PC-3 (cell line): Measurements from ENCODE around the gene B4GALT7. TPM values are rescaled to one million over a fixed set of nuclear protein-coding genes. Genes with fewer than 3 reads are reported as not detected.

Experiments used
- ATAC-seq: fragments of 200-7000 bp; cut with Tn5 transposase; 2 replicates; pipeline ENCODE4 v1.9.1; 2020; ENCODE audit warnings: mild to moderate bottlenecking, moderate library complexity
- BruUV-seq: library from RNA; stranded (reverse); fragments of 400-500 nt; replicated peaks from 2 replicates; lab custom pipeline; 2021; lab: Mats Ljungman, UMichigan
- CTCF ChIA-PET: fragments of 300-600 bp; sonication (Branson Sonifier 250); formaldehyde crosslinking; loops from one replicate; lab custom pipeline; 2022; ENCODE audit warnings: antibody characterized with exemption; lab: Charles Lee
- POLR2A ChIA-PET: fragments of 300-600 bp; sonication (Branson Sonifier 250); formaldehyde crosslinking; loops from one replicate; lab custom pipeline; 2022; ENCODE audit warnings: antibody characterized with exemption; ENCODE audit not compliant: unreplicated experiment; lab: Charles Lee
- DNase-seq: peaks from one replicate; pipeline ENCODE4 v3.0.0-alpha.2; 2015
- H2AFZ ChIP-seq: fragments of 300-600 bp; sonication (generic); 2 replicates; pipeline ENCODE4 v1.6.0; 2016; ENCODE audit warnings: antibody characterized with exemption, low read length
- H3F3A ChIP-seq: fragments of 300-600 bp; sonication (generic); one replicate; pipeline ENCODE4 v1.6.0; 2017; ENCODE audit warnings: antibody characterized with exemption, low read length, control low read depth, mild to moderate bottlenecking; ENCODE audit not compliant: unreplicated experiment
- H3K27ac ChIP-seq: fragments of 300-600 bp; sonication (generic); 2 replicates; pipeline ENCODE4 v1.5.1; 2016; ENCODE audit warnings: mild to moderate bottlenecking, low read length
- H3K27me3 ChIP-seq: fragments of 300-600 bp; sonication (generic); 2 replicates; pipeline ENCODE4 v1.6.1; 2016; ENCODE audit warnings: low read length, mixed read lengths
- H3K36me3 ChIP-seq: fragments of 300-600 bp; sonication (generic); 2 replicates; pipeline ENCODE4 v1.6.1; 2016; ENCODE audit warnings: low read depth, mixed run types, low read length, mixed read lengths
- H3K4me1 ChIP-seq: fragments of 300-600 bp; sonication (generic); 2 replicates; pipeline ENCODE4 v1.5.1; 2016; ENCODE audit warnings: low read length; ENCODE audit not compliant: insufficient read depth
- H3K4me2 ChIP-seq: fragments of 300-600 bp; sonication (generic); 2 replicates; pipeline ENCODE4 v1.6.0; 2016; ENCODE audit warnings: low read length
- H3K4me3 ChIP-seq: fragments of 300-600 bp; sonication (generic); 2 replicates; pipeline ENCODE4 v1.5.1; 2016; ENCODE audit warnings: mild to moderate bottlenecking, low read length, mixed read lengths
- H3K79me2 ChIP-seq: fragments of 300-600 bp; sonication (generic); 2 replicates; pipeline ENCODE4 v1.6.1; 2017; ENCODE audit warnings: low read length, mixed read lengths
- H3K9ac ChIP-seq: fragments of 300-600 bp; sonication (generic); 2 replicates; pipeline ENCODE4 v1.6.0; 2016; ENCODE audit warnings: mild to moderate bottlenecking, low read length
- H3K9me2 ChIP-seq: fragments of 300-600 bp; sonication (generic); replicated peaks from 2 replicates; pipeline ENCODE4 v1.6.1; 2016; ENCODE audit warnings: mixed run types, low read length, mixed read lengths
- H3K9me3 ChIP-seq: fragments of 300-600 bp; sonication (generic); 2 replicates; pipeline ENCODE4 v1.6.1; 2016; ENCODE audit warnings: low read length, mixed read lengths
- H4K20me1 ChIP-seq: fragments of 300-600 bp; sonication (generic); 2 replicates; pipeline ENCODE4 v1.6.1; 2016; ENCODE audit warnings: low read length, mixed read lengths
- EZH2 ChIP-seq: fragments of 300-600 bp; sonication (generic); IDR thresholded peaks from one replicate; pipeline ENCODE4 v1.6.1; 2017; ENCODE audit warnings: antibody characterized with exemption, mild to moderate bottlenecking, low read length; ENCODE audit not compliant: unreplicated experiment
- EZH2phosphoT487 ChIP-seq: fragments of 300-600 bp; sonication (generic); IDR thresholded peaks from 2 replicates; pipeline ENCODE4 v1.6.1; 2018; ENCODE audit warnings: mild to moderate bottlenecking, antibody characterized with exemption, low read length, borderline replicate concordance
- intact Hi-C: fragments of 100-400 bp; cut with micrococcal nuclease; formaldehyde crosslinking; loops from 2 replicates; pipeline ENCODE4 v1.9.0; 2023
- total RNA-seq: library from RNA; depleted of rRNA; stranded (reverse); fragments of >200 nt; gene quantifications from 2 replicates; pipeline ENCODE4 v1.2.3, GENCODE V29; 2014
- TF ChIP-seq, protein P1 (sequence below): fragments of 300-600 bp; sonication (generic); conservative IDR thresholded peaks from 2 replicates; pipeline ENCODE4 v1.5.1; 2017; ENCODE audit warnings: antibody characterized with exemption, low read depth, mild to moderate bottlenecking, low read length

The B4GALT7 gene
- total RNA-seq, 1 experiment from 2014 or later: 33.8 TPM

DNA sequence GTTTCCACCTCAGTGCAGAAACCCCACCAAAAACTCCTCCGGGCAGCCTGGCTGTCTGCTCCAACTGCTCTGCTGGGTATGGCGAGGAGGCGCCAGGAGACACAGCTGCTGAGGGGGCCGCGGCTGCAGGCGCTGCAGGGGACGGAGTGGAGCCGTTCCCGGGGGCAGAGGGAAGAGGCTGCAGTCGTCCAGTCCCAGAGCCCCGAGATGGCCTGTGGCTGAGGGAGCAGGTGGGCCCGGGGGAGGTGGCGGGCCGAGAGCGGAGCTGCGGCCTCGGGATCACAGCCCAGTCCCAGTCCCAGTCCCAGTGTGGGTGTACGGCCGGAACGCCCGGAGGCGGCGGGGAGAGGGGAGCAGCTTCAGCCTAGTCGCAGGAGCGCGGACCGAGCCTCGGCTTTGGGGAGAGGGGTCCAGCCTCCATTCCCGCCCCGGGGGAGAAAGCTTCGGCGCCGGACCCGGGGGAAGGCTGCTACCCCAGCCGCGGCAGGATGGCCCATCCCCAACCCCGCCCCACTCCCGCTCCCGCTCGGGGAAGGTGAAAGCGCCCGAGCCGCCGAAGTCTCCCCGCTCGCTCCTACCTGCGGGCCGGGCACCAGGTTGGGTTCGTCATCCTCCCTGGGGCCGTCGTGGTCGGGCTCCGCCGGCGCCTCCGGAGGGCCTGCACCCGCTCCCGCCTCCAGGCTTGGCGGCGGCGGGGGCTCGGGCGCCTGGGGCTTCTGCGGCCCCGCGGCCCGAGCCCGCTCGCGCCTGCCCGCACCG lies 46.1 kb upstream of the B4GALT7 start:
- H3K9ac ChIP-seq: peak overlapping the region; percentile 79
- H3F3A ChIP-seq: no peaks in the 10 kb centered on the region
- peaks cover 55% of the 10 kb centered on the region for H3K79me2 ChIP-seq
- BruUV-seq: no TSS peak
- no peak for DNase-seq
- peak overlapping the region; percentile 93 for H3K4me3 ChIP-seq
- intact Hi-C loops: loop anchor here (2.0 to 5.0 kb wide), 2 partner anchors 37 to 39 kb away; partner anchors contain the start of genes DDX41 and TMED9
- ChIA-PET POLR2A (no interaction called here), CTCF (no interaction called here)
- peak overlapping the region; percentile 93 for H3K4me2 ChIP-seq
- peaks cover 21% of the 10 kb centered on the region for H3K4me1 ChIP-seq
- H3K9me2 ChIP-seq: no peaks in the 10 kb centered on the region
- H3K27me3 ChIP-seq: no peaks in the 10 kb centered on the region
- H2AFZ ChIP-seq: peak overlapping the region; percentile 76
- H3K36me3 ChIP-seq: no peaks in the 10 kb centered on the region; the same call in 1 of the 2 replicates
- no peak overlapping the region for H3K27ac ChIP-seq
- no peaks in the 10 kb centered on the region for H3K9me3 ChIP-seq
- peak; percentile 61 for ATAC-seq
- H4K20me1 ChIP-seq: peaks cover 15% of the 10 kb centered on the region; the same call in 1 of the 2 replicates
- TF ChIP-seq EZH2phosphoT487: no peak
- TF ChIP-seq, protein P1, sequence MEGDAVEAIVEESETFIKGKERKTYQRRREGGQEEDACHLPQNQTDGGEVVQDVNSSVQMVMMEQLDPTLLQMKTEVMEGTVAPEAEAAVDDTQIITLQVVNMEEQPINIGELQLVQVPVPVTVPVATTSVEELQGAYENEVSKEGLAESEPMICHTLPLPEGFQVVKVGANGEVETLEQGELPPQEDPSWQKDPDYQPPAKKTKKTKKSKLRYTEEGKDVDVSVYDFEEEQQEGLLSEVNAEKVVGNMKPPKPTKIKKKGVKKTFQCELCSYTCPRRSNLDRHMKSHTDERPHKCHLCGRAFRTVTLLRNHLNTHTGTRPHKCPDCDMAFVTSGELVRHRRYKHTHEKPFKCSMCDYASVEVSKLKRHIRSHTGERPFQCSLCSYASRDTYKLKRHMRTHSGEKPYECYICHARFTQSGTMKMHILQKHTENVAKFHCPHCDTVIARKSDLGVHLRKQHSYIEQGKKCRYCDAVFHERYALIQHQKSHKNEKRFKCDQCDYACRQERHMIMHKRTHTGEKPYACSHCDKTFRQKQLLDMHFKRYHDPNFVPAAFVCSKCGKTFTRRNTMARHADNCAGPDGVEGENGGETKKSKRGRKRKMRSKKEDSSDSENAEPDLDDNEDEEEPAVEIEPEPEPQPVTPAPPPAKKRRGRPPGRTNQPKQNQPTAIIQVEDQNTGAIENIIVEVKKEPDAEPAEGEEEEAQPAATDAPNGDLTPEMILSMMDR: no peak
- TF ChIP-seq EZH2: no peak

DNA sequence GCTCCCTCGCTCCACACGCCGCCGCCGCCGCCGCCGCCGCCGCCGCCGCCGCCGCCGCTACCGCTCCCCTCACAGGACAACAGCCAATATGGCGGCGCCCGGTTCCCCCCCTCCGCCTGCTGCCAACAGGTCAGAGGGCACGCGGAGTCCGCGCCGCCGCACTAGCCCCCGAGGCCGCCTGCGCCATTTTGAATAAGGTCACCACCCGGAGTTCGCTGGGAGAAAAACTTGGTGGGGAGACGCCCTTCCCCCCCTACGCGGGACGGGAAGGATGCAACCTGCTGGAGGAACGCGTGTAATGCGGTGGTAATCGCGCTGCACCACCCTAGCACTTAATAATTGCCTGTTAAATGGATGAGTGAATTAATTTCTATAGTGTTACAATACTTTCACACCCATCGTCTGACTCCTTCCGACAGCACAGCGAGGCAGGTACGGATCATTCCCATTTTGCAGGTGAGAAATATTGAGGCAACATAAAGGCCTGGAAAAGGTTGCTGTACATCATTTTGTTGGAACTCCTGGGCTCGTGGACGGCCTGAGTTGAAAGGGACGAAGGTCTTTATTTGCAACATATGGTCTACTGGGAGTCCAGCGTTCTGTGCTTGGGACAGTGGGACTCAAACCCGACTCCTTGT lies 45.3 kb upstream of the B4GALT7 start, which contains the start of gene FAM193B:
TSS of gene FAM193B (minus strand) at position 90 of the 638 bp plus-strand sequence. CDS start 105 bp downstream, outside the sequence.
- Histone ChIP-seq H3K36me3 (no peaks in the 10 kb centered on the region; the same call in 1 of the 2 replicates), H3K9ac (peak within 1 kb of the TSS; percentile 79), H3K27me3 (no peaks in the 10 kb centered on the region), H3K79me2 (peaks cover 50% of the 10 kb centered on the region), H3K9me3 (no peaks in the 10 kb centered on the region), H3K4me1 (peaks cover 21% of the 10 kb centered on the region), H3K4me3 (peak within 1 kb of the TSS; percentile 93), H3K27ac (no peak within 1 kb of the TSS), H4K20me1 (peaks cover 15% of the 10 kb centered on the region; the same call in 1 of the 2 replicates), H3K9me2 (no peaks in the 10 kb centered on the region), H3K4me2 (peak within 1 kb of the TSS; percentile 93), H2AFZ (peak within 1 kb of the TSS; percentile 99), H3F3A (no peaks in the 10 kb centered on the region)
- ChIA-PET CTCF (no interaction called here), POLR2A (no interaction called here)
- TF ChIP-seq, protein P1: peak; percentile 34; the same call in 1 of the 2 replicates
- TF ChIP-seq EZH2phosphoT487 (no peak), EZH2 (no peak)
- peak; percentile 84 for ATAC-seq
- peak; percentile 91 for DNase-seq
- BruUV-seq: TSS peak; percentile 93
- intact Hi-C loops: loop anchor here (2.0 to 5.0 kb wide), 2 partner anchors 37 to 38 kb away; partner anchors contain the start of genes DDX41 and TMED9
